Hepatocyte (in vitro differentiated cells): ENCODE data around the gene PCAT6. TPM values are rescaled to one million over a fixed set of nuclear protein-coding genes. Genes with fewer than 3 reads are reported as not detected.
"Not testable (repeated sequence)": the region's sequence is repeated elsewhere in the genome, so short reads cannot be mapped to it uniquely, and the experiment has no call there.

ENCODE experiments used
- DNase-seq: peaks from one replicate; pipeline ENCODE4 v3.0.0-alpha.2; 2016; ENCODE audit warnings: low spot score
- H2AFZ ChIP-seq: fragments of 200-600 bp; sonication (generic); 2 replicates; pipeline ENCODE4 v1.6.0; 2016; ENCODE audit warnings: antibody characterized with exemption, mild to moderate bottlenecking
- H3K27ac ChIP-seq: fragments of 200-600 bp; sonication (generic); 2 replicates; pipeline ENCODE4 v1.5.1; 2016; ENCODE audit warnings: mild to moderate bottlenecking
- H3K27me3 ChIP-seq: fragments of 200-600 bp; sonication (generic); 2 replicates; pipeline ENCODE4 v1.6.1; 2016
- H3K36me3 ChIP-seq: fragments of 200-600 bp; sonication (generic); replicated peaks from 2 replicates; pipeline ENCODE4 v1.5.1; 2016; ENCODE audit warnings: low read depth; ENCODE audit not compliant: insufficient read depth
- H3K4me1 ChIP-seq: fragments of 200-600 bp; sonication (generic); 2 replicates; pipeline ENCODE4 v1.5.1; 2016; ENCODE audit warnings: mild to moderate bottlenecking, moderate library complexity; ENCODE audit not compliant: insufficient read depth
- H3K4me2 ChIP-seq: fragments of 200-600 bp; sonication (generic); 2 replicates; pipeline ENCODE4 v1.6.0; 2016
- H3K4me3 ChIP-seq: fragments of 200-600 bp; sonication (generic); 2 replicates; pipeline ENCODE4 v1.5.1; 2016; ENCODE audit warnings: mild to moderate bottlenecking
- H3K79me2 ChIP-seq: fragments of 200-600 bp; sonication (generic); 2 replicates; pipeline ENCODE4 v1.6.0; 2017; ENCODE audit warnings: mild to moderate bottlenecking
- H3K9me2 ChIP-seq: fragments of 200-600 bp; sonication (generic); replicated peaks from 2 replicates; pipeline ENCODE4 v1.6.0; 2017; ENCODE audit warnings: mild to moderate bottlenecking; ENCODE audit not compliant: insufficient read depth
- H3K9me3 ChIP-seq: fragments of 200-600 bp; sonication (generic); 2 replicates; pipeline ENCODE4 v1.5.1; 2016; ENCODE audit warnings: low read depth, mild to moderate bottlenecking
- H4K20me1 ChIP-seq: fragments of 200-600 bp; sonication (generic); 2 replicates; pipeline ENCODE4 v1.6.0; 2016; ENCODE audit warnings: mild to moderate bottlenecking; ENCODE audit not compliant: insufficient read depth, poor library complexity, severe bottlenecking
- EZH2 ChIP-seq: fragments of 200-600 bp; sonication (generic); IDR thresholded peaks from 2 replicates; pipeline ENCODE4 v1.6.1; 2016; ENCODE audit warnings: antibody characterized with exemption, mild to moderate bottlenecking, borderline replicate concordance
- EZH2phosphoT487 ChIP-seq: fragments of 200-600 bp; sonication (generic); IDR thresholded peaks from one replicate; pipeline ENCODE4 v1.6.1; 2018; ENCODE audit warnings: antibody characterized with exemption, mild to moderate bottlenecking, low read depth, moderate library complexity; ENCODE audit not compliant: unreplicated experiment, severe bottlenecking
- WGBS: methylation state at CpG from one replicate; pipeline ENCODE4 v1.1.6; 2016; ENCODE audit warnings: low lambda C conversion rate; ENCODE audit errors: missing lambda C conversion rate; 5-methylcytosine and 5-hydroxymethylcytosine counted together
- polyA plus RNA-seq: library from polyadenylated mRNA; unstranded; fragments of >200 nt; fragmentation: Nextera tagmentation; extraction: Ambion mirVana; gene quantifications from 2 replicates; pipeline ENCODE4 v1.2.1, GENCODE V29; 2016
- total RNA-seq: library from RNA; depleted of rRNA; stranded (reverse); fragments of >200 nt; gene quantifications from 2 replicates; pipeline ENCODE4 v1.2.3, GENCODE V29; 2014
- TF ChIP-seq, protein P1 (sequence below): fragments of 200-600 bp; sonication (generic); IDR thresholded peaks from 2 replicates; pipeline ENCODE4 v1.5.1; 2016; ENCODE audit warnings: antibody characterized with exemption, mild to moderate bottlenecking; ENCODE audit not compliant: poor library complexity

PCAT6 gene
- total and polyA plus RNA-seq, 2 experiments from 2014 or later: 0.60 to 11.1 TPM

DNA sequence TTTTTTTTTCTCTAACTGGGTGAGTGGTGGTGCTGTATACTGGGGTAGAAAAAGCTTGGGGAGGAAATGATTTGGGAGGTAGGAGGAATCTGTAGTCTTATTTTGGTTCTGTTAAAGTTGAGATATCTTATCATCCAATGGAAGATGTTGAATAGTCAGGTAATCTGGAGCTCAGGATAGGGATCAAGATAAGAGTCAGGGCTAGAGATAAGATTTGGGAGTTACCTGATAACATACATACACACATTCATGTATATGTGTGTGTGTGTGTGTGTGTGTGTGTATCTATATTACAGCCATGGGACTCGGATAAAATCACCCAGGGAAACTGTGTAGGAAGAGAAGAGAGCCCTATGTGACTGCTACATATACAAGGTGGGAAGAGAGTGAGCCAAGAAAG, 8.1 kb downstream of the PCAT6 start:
- WGBS: 60% methylated on average over 1 of the region's 1 CpG
- no peaks in the 10 kb centered on the region for H3K27me3 ChIP-seq
- no peak for DNase-seq
- H3K27ac ChIP-seq: no peak overlapping the region
- TF ChIP-seq, protein P1, sequence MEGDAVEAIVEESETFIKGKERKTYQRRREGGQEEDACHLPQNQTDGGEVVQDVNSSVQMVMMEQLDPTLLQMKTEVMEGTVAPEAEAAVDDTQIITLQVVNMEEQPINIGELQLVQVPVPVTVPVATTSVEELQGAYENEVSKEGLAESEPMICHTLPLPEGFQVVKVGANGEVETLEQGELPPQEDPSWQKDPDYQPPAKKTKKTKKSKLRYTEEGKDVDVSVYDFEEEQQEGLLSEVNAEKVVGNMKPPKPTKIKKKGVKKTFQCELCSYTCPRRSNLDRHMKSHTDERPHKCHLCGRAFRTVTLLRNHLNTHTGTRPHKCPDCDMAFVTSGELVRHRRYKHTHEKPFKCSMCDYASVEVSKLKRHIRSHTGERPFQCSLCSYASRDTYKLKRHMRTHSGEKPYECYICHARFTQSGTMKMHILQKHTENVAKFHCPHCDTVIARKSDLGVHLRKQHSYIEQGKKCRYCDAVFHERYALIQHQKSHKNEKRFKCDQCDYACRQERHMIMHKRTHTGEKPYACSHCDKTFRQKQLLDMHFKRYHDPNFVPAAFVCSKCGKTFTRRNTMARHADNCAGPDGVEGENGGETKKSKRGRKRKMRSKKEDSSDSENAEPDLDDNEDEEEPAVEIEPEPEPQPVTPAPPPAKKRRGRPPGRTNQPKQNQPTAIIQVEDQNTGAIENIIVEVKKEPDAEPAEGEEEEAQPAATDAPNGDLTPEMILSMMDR: no peak
- TF ChIP-seq EZH2phosphoT487: no peak
- TF ChIP-seq EZH2: no peak
- no peaks in the 10 kb centered on the region for H3K36me3 ChIP-seq
- no peaks in the 10 kb centered on the region for H3K9me3 ChIP-seq
- H3K4me3 ChIP-seq: no peak overlapping the region
- no peak overlapping the region for H3K4me2 ChIP-seq
- H3K79me2 ChIP-seq: no peaks in the 10 kb centered on the region
- H3K4me1 ChIP-seq: peaks cover 7% of the 10 kb centered on the region
- H3K9me2 ChIP-seq: no peaks in the 10 kb centered on the region
- H2AFZ ChIP-seq: no peak overlapping the region
- H4K20me1 ChIP-seq: no peaks in the 10 kb centered on the region

DNA sequence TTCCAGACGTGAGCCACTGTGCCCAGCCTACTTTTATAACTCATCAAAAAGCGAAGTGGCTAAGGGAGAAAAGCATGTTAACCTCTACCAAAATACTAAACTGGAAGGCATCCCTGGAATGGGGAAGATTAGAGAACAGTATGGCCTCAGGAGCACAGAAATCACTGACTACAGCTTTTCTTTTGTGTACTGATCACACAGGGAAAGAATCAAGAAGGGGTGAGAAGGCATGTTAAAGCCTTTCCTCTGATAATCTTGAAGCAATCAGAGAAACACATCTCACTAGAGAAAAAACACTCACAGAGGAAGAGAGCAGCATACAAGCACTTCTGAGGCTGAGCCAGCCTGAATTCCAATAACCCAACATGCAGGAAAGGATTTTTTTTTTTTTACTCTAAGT, 10.7 kb downstream of the PCAT6 start:
- Histone ChIP-seq H3K4me2 (peak overlapping the region; percentile 12), H3K36me3 (no peaks in the 10 kb centered on the region), H3K4me1 (peaks cover 7% of the 10 kb centered on the region), H3K27me3 (no peaks in the 10 kb centered on the region), H3K4me3 (no peak overlapping the region), H3K27ac (peak overlapping the region; percentile 54), H3K79me2 (no peaks in the 10 kb centered on the region), H2AFZ (no peak overlapping the region), H3K9me3 (no peaks in the 10 kb centered on the region), H3K9me2 (no peaks in the 10 kb centered on the region), H4K20me1 (no peaks in the 10 kb centered on the region)
- TF ChIP-seq EZH2phosphoT487 (no peak), EZH2 (no peak)
- TF ChIP-seq, protein P1: no peak
- WGBS: 17% methylated on average over 2 of the region's 2 CpGs
- DNase-seq: no peak

DNA sequence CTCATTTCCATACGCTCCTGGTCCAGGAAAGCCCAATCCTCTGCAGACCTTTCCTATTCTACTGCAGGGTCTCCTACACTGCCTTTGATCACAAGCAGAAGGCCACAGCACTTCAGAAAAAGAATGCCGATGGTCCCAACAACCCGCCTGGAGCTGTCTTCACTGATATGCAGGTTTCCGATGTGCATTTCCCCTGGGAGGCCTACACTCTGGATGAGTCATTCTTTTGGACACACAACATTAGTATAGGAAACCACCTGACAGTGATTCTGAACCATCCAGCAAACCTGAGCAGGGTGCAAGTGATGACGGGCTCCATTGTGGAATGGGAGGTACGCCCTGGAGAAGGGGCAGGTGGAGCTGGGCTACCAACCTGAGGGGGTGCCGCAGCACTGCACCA, 15.0 kb downstream of the PCAT6 start:
- no peaks in the 10 kb centered on the region for H3K9me3 ChIP-seq
- DNase-seq: no peak
- no peaks in the 10 kb centered on the region for H4K20me1 ChIP-seq
- no peaks in the 10 kb centered on the region for H3K27me3 ChIP-seq
- no peak overlapping the region for H3K27ac ChIP-seq
- 88% methylated on average over 7 of the region's 7 CpGs for WGBS
- peaks cover 7% of the 10 kb centered on the region for H3K4me1 ChIP-seq
- no peak overlapping the region for H3K4me3 ChIP-seq
- H3K36me3 ChIP-seq: no peaks in the 10 kb centered on the region
- no peak overlapping the region for H2AFZ ChIP-seq
- H3K79me2 ChIP-seq: no peaks in the 10 kb centered on the region
- TF ChIP-seq, protein P1: no peak
- TF ChIP-seq EZH2phosphoT487: no peak
- TF ChIP-seq EZH2: no peak
- H3K9me2 ChIP-seq: no peaks in the 10 kb centered on the region
- no peak overlapping the region for H3K4me2 ChIP-seq

DNA sequence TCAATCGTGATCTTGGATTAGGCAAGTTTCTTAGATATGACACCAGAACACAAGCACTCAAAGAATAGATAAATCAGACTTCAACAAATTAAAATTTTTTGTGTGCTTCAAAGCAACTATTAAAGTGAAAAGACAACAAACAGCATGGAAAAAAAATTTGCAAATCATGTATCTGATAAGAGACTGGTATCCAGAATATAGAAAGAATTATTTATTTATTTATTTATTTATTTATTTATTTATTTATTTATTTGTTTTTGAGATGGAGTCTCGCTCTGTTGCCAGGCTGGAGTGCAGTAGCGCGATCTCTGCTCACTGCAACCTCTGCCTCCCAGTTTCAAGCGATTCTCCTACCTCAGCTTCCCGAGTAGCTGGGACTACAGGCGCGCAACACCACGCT, 18.5 kb downstream of the PCAT6 start:
- not testable (repeated sequence) for H3K9me3 ChIP-seq, H3K27me3 ChIP-seq, H3K36me3 ChIP-seq, H3K4me3 ChIP-seq, DNase-seq, H3K79me2 ChIP-seq, H3K4me1 ChIP-seq, H4K20me1 ChIP-seq, H2AFZ ChIP-seq, H3K4me2 ChIP-seq, H3K9me2 ChIP-seq, H3K27ac ChIP-seq
- WGBS: 97% methylated on average over 9 of the region's 9 CpGs
